Activated CD8-positive, alpha-beta T cell treated with anti-CD3 and anti-CD28 coated beads for 36 hours (primary cell): Measurements from ENCODE around the gene PBOV1. TPM values are rescaled to one million over a fixed set of nuclear protein-coding genes. Genes with fewer than 3 reads are reported as not detected.

Experiments
- ATAC-seq: fragments of 200-7000 bp; cut with Tn5 transposase; one replicate; pipeline ENCODE4 v1.10.0; 2021; ENCODE audit warnings: mild to moderate bottlenecking, moderate library complexity
- CTCF ChIA-PET: fragments of 350-600 bp; sonication (Branson Sonifier 250); formaldehyde crosslinking; loops from one replicate; lab custom pipeline; 2021; ENCODE audit warnings: antibody characterized with exemption; lab: Charles Lee
- POLR2A ChIA-PET: fragments of 350-600 bp; sonication (Branson Sonifier 250); formaldehyde crosslinking; loops from one replicate; lab custom pipeline; 2021; ENCODE audit warnings: antibody characterized with exemption; lab: Charles Lee
- DNase-seq: peaks from one replicate; pipeline ENCODE4 v3.0.0-alpha.2; 2020
- H3K27ac Mint-ChIP-seq: one replicate; pipeline ENCODE4 v1.8.0; 2021; ENCODE audit warnings: mild to moderate bottlenecking, mixed read lengths
- H3K27me3 Mint-ChIP-seq: one replicate; pipeline ENCODE4 v1.8.0; 2021; ENCODE audit warnings: mixed read lengths
- H3K36me3 Mint-ChIP-seq: one replicate; pipeline ENCODE4 v1.8.0; 2021; ENCODE audit warnings: low read depth, mixed read lengths
- H3K4me1 Mint-ChIP-seq: one replicate; pipeline ENCODE4 v1.8.0; 2021; ENCODE audit warnings: low read depth, mixed read lengths
- H3K4me3 Mint-ChIP-seq: one replicate; pipeline ENCODE4 v1.8.0; 2021; ENCODE audit warnings: mild to moderate bottlenecking, moderate library complexity, mixed read lengths
- H3K9me3 Mint-ChIP-seq: one replicate; pipeline ENCODE4 v1.8.0; 2021; ENCODE audit warnings: mixed read lengths
- intact Hi-C: fragments of 100-400 bp; cut with micrococcal nuclease; formaldehyde crosslinking; loops from one replicate; pipeline ENCODE4 v1.10.0; 2022
- total RNA-seq, 2 experiments: library from RNA; stranded (reverse); gene quantifications; one replicate each; pipeline ENCODE4 v1.2.3, GENCODE V29; 2021
- TF ChIP-seq, protein P1 (sequence below): fragments of 200-600 bp; IDR thresholded peaks from one replicate; pipeline ENCODE4 v1.8.0; 2022; ENCODE audit warnings: antibody characterized with exemption, mild to moderate bottlenecking

PBOV1 gene
- total RNA-seq, 2 experiments from 2014 or later = not detected

DNA sequence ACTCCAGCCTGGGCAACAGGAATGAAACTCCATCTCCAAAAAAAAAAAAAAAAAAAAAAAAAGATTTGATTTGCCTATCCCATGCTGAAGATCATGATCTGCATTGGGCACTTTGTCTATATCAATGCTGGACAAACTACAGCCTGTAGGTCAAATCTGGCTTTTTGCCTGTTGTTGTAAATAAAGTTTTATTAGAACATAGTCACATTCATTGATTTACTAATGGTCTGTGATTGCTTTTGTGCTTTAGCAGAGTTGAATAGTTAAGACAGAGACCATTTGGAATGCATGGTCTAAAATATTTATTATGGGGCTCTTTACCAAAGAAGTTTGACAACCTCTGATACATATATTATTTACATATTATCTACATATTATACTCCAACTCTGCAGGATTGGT is 14.0 kb downstream of the PBOV1 start:
- CTCF ChIA-PET = no interaction called here
- Mint-ChIP-seq H3K27ac (no peak overlapping the region), H3K9me3 (no peaks in the 10 kb centered on the region), H3K4me3 (no peak overlapping the region), H3K27me3 (peaks cover 18% of the 10 kb centered on the region), H3K4me1 (no peaks in the 10 kb centered on the region), H3K36me3 (no peaks in the 10 kb centered on the region)
- no peak for ATAC-seq
- POLR2A ChIA-PET = no interaction called here
- intact Hi-C loops = no loop called here
- TF ChIP-seq, protein P1, sequence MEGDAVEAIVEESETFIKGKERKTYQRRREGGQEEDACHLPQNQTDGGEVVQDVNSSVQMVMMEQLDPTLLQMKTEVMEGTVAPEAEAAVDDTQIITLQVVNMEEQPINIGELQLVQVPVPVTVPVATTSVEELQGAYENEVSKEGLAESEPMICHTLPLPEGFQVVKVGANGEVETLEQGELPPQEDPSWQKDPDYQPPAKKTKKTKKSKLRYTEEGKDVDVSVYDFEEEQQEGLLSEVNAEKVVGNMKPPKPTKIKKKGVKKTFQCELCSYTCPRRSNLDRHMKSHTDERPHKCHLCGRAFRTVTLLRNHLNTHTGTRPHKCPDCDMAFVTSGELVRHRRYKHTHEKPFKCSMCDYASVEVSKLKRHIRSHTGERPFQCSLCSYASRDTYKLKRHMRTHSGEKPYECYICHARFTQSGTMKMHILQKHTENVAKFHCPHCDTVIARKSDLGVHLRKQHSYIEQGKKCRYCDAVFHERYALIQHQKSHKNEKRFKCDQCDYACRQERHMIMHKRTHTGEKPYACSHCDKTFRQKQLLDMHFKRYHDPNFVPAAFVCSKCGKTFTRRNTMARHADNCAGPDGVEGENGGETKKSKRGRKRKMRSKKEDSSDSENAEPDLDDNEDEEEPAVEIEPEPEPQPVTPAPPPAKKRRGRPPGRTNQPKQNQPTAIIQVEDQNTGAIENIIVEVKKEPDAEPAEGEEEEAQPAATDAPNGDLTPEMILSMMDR = no peak
- no peak for DNase-seq

DNA sequence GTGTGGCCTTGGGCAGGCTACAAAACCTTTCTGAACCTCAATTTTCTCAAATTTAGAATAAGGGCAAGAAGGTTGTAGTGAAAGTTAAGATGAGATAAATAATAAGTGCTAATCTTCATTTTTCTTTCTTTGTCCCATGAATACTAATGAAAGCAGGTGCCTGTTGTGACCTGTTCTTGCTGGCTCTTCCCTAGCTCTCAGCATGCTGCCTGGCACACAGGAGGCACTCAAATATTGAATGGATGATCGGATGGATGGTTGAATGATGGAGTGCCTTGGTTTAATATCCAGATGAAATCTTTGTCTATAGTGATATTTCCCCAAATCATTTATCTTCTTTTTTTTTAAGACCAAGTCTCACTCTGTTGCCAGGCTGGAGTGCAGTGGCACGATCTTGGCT is 15.0 kb downstream of the PBOV1 start:
- TF ChIP-seq, protein P1 = no peak
- peaks cover 20% of the 10 kb centered on the region for H3K27me3 Mint-ChIP-seq
- intact Hi-C loops = no loop called here
- H3K4me1 Mint-ChIP-seq = no peaks in the 10 kb centered on the region
- ChIA-PET CTCF (no interaction called here), POLR2A (no interaction called here)
- no peak overlapping the region for H3K4me3 Mint-ChIP-seq
- no peaks in the 10 kb centered on the region for H3K9me3 Mint-ChIP-seq
- no peak overlapping the region for H3K27ac Mint-ChIP-seq
- H3K36me3 Mint-ChIP-seq = no peaks in the 10 kb centered on the region
- ATAC-seq = no peak
- no peak for DNase-seq

DNA sequence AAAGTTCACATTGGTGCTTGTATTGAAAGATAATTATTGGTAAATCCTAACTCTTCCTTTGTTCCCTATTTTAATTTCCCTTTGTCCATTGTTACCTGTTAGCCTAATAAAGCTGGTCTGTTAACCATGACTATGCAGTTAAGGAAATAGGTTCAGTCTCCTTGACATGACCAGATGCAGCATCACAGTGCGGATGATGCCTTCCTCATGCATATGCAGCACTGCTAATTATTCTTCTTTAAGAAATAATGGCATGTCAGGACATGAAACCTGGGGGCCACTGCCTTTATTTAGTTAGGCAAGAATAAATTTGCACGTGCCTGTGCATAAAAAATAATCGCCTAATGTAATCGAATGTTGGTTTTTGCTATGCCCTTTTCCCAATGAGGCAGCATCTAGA is 16.5 kb downstream of the PBOV1 start:
- TF ChIP-seq, protein P1 = no peak
- Mint-ChIP-seq H3K27me3 (peaks cover 20% of the 10 kb centered on the region), H3K36me3 (no peaks in the 10 kb centered on the region), H3K9me3 (no peaks in the 10 kb centered on the region), H3K4me1 (no peaks in the 10 kb centered on the region), H3K27ac (no peak overlapping the region), H3K4me3 (no peak overlapping the region)
- no peak for ATAC-seq
- intact Hi-C loops = no loop called here
- DNase-seq = no peak
- CTCF ChIA-PET = no interaction called here
- POLR2A ChIA-PET = no interaction called here

DNA sequence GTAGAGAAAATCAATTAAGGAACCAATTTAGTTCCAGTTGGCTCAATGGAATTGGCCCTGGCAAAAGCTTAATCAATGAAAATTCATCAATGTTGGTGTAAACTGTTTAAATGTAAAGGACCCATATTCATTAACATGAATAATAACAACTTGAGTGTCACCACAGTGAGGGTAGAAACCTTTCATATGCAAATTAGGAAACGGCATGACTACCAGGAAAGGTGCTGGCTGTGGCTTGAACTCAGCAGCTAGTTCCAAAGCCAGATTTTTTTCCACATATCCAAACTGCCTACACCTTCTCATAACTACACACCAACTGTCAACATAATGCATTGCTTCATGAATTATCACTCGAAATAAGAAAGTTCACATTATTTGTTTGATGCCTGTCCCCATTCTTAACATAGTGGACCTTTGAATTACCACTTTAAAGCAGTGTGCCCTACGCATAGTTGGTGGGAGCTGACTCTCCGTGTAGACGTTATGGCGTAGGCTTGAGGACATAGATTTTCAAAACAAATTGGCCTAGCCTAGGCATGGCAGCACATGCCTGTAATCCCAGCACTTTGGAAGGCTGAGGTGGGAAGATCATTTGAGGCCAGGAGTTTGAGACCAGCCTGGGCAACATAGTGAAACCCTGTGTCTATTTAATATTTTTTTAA is 19.7 kb downstream of the PBOV1 start:
- Mint-ChIP-seq H3K27ac (no peak overlapping the region), H3K36me3 (no peaks in the 10 kb centered on the region), H3K27me3 (peaks cover 17% of the 10 kb centered on the region), H3K4me1 (no peaks in the 10 kb centered on the region), H3K4me3 (no peak overlapping the region), H3K9me3 (no peaks in the 10 kb centered on the region)
- no peak for ATAC-seq
- ChIA-PET POLR2A (no interaction called here), CTCF (no interaction called here)
- TF ChIP-seq, protein P1 = no peak
- intact Hi-C loops = no loop called here
- no peak for DNase-seq

DNA sequence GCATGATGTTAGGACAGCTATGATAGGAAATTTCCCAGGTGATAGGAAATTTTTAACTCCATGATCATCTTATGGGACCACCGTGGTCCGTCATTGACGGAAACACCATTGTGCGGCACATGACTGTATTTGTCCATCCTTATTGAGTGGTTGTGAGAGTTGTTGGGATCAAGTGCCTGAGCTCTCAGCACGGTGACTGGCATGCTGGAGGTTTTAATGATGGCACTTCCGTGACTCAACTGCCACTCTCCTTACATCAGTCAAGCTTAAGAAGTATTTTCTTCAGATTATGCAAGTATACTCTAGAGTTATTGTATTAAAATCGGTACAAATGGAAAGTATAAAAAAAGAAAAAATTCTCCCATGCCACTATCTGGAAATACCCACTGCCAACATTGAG is 20.7 kb downstream of the PBOV1 start:
- H3K4me3 Mint-ChIP-seq = no peak overlapping the region
- H3K9me3 Mint-ChIP-seq = no peaks in the 10 kb centered on the region
- intact Hi-C loops = no loop called here
- no peaks in the 10 kb centered on the region for H3K36me3 Mint-ChIP-seq
- H3K4me1 Mint-ChIP-seq = no peaks in the 10 kb centered on the region
- ChIA-PET CTCF (no interaction called here), POLR2A (no interaction called here)
- H3K27ac Mint-ChIP-seq = no peak overlapping the region
- no peak for ATAC-seq
- DNase-seq = no peak
- TF ChIP-seq, protein P1 = no peak
- peaks cover 15% of the 10 kb centered on the region for H3K27me3 Mint-ChIP-seq
